Thoracic aorta endothelial cell (primary cell): ENCODE measurements around the gene RIOK3. TPM values are rescaled to one million over a fixed set of nuclear protein-coding genes. Genes with fewer than 3 reads are reported as not detected.

ENCODE experiments used
- small RNA-seq: library from RNA; depleted of rRNA; stranded (forward); fragments of <200 nt; gene quantifications from one replicate; pipeline ENCODE3, GENCODE V24; 2012
- total RNA-seq: library from RNA; depleted of rRNA; stranded (reverse); fragments of >200 nt; gene quantifications from 2 replicates; pipeline ENCODE4 v1.2.3, GENCODE V29; 2012

Gene RIOK3
- total RNA-seq = 82.3 and 94.8 TPM in 2 replicates

GRCh38 chr18:23452728-23453679 is at the start of gene RIOK3:
Gene RIOK3 (plus strand): TSS chr18:23453287. CDS start chr18:23453440, 153 bp downstream.

GRCh38 chr18:23503038-23503962 is 50.2 kb downstream of the RIOK3 start, which contains the start of gene RMC1:
Gene RMC1 (plus strand): TSS chr18:23503511. CDS start chr18:23503619, 108 bp downstream.

Small RNA genes within 50 kb of the gene (small RNA-seq; reads per million reads assigned to genes)
- not detected for gene AC026634.1
- not detected for gene RF00019

Other genes starting within 250 kb of the RIOK3 start
- gene RMC1, start 50.2 kb downstream of the RIOK3 start, total RNA-seq = 23.5 and 28.2 TPM in 2 replicates
- gene NPC1, start 133.2 kb downstream of the RIOK3 start, total RNA-seq = 45.5 and 65.4 TPM in 2 replicates
- gene ANKRD29, start 209.6 kb downstream of the RIOK3 start, total RNA-seq = 0.27 and 2.2 TPM in 2 replicates
- 8.0 and 11.1 TPM in 2 replicates for gene LAMA3, start 236.2 kb downstream of the RIOK3 start, total RNA-seq